ENCODE results near the gene NRF1.

Gene NRF1

DNA sequence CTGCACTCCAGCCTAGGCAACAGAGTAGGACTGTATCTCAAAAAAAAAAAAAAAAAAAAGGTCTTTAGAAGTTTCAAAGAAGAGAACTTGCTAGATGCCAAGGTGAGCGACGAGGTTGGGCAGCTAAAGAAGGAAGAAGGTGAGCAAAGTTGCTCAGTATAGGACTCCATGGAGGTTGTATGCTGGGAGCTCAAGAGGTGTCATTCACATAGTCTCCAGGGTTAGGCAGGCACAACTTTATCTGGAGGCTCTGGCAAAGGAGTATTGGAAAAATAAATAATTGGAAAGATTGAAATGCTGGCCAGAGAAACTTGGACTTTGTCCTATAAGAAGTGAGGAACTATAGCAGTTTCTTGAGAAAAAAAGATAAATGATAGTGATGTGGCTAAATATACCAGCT is 74.5 kb downstream of the NRF1 start:
- DNase-seq = no peak

DNA sequence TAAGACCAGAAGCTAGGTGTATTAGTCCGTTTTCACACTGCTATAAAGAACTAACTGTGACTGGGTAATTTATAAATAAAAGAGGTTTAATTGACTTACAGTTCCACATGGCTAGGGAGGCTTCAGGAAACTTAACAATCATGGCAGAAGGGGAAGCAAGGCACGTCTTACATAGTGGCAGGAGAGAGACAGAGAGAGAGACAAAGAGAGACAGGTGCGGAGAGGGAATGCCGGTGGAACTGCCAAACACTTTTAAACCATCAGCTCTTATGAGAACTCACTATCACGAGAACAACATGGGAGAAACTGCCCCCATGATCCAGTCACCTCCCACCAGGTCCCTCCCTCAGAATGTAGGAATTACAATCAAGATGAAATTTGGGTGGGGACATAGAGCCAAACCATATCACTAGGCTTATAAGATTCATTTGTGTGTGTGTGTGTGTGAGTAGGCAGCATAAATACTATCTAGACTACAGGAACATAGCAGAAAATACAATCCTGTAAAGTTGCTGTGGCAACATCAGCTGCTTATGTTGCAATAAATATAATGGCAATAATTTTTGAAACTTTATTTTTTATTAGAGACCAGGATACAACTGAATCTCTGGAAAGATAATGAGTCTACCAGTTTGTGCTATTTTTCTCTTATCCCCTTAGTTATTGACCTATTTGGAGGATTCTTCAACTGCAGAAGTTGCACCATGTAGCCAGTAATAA is 77.1 kb downstream of the NRF1 start:
- no peak for DNase-seq

DNA sequence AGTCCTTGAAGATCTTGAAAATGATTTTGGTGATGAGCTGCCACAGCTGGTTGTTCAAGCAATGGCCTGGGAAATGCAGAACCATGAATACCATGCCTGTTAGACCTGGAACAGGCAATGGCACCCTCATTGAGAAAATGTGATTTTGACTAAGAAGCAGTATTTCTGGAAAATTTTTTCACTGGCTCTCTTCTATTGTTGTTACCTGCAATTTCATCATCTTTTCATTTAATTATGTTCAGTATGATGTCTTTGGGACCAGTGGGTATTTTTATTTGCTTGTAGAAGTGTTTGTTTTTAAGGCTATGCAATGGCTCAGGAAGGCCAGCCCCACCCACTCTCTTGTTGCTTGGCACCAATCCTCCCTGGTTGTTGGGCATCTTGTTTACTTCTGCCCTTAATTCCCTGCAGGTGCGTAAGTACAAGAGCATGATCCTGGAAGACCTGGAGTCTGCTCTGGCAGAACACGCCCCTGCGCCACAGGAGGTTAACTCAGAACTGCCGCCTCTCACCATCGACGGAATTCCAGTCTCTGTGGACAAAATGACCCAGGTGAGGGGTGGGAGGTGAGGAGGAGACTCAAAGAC is 78.6 kb downstream of the NRF1 start:
- no peak for DNase-seq

DNA sequence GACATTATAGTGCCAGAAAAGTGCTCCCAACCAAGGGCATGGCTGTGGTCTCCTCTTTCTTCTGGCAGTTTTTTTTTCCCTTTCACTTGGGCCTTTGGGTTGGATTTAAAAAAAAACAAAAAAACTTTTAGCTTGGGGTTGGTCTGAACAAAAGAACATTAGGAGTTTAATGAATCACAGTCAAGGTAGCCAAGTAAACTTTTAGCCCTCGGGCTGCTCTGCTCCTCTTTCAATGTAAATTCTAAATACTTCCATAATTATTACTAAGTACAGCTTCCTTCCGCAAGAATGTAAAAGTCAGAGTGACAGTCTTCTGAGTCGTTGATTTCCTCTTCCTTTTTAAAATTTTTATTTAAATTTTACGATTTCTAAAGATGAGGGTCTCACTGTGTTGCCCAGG is 79.2 kb downstream of the NRF1 start:
- no peak for DNase-seq

DNA sequence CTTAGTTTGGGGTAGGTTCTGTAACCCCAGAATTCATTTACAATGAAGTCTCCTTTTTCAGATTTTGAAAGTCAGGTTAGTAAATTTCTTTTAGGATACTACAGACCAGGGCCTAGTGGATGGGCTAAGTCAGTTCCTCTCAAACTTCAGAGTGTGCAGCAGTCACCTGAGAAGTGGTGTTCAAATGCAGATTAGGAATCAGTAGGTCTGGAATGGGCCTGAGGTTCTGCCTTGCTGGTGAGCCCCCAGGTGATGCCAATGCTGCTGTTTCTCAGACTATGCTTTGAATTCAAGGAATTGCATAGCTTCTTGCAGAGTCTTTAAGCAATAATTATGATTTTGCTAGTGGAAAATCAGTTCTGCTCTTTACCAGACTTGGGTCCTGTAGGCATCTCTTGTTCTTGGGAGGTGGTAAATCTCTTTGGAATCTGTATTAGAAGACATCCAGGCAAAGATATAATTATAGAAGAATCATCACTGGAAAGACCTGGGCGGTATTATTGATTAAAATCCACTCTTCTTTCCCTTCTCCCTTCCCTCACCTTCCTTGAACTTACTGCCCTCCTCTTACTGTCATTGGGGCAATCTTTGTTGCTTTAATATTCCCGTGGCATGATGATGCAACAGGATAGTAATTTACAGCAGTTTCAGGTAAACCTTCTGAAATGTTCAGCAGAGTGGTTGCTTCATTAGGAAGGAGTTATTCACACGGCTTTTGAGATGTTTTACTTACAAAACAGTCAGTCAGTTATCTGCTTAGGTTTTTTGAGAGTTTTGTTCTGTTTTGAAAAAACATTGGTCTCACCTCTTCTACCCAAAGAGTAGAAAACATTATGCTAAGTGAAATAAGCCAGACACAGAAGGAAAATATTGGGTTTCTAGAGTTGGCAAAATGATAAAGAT is 87.2 kb downstream of the NRF1 start:
- no peak for DNase-seq

DNA sequence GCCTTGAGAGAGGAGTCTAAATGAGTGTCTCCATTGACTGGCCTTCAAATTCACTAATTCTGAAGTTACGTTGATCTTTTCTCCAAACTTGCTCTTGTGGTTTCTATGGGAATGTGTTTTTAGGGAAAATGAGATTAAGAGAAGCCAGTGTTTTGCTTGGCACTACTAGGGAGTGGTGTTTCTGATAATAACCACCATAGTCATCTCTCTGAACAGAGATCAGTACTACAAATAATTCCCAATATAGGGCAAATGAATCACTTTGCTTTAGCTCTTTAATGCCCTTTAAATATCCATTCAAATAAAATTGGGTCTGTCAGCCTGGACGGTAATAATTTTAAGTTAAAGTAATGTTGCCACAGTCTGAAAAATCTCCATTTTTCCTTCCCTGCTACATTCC is 90.8 kb downstream of the NRF1 start:
- no peak for DNase-seq

DNA sequence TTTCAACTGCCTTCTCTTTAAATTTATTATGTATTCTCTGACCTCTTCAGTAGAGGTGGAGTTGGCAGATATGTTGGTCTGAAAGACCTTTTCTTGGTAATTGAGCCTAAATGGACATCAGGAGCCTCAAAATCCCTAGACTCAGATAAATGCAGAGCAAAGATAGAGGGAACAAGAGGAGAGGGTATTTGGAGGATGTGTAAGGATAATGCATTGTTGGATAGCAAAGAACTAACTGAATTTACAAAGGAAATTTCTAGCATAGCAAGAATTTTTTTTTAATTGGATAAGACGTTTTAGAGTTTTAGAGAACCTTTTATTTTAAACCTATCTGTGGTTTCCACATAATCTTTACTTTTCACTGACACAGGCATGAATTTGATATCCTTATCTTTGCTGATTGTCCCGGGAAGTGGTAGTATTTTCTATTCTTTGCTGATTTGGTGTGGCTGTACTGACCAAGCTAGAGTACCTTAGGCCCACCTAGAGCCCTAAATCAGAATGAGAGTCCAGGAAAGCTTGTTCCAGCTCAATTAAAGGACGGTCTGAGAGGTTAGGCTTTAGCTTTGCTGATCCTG is 91.3 kb downstream of the NRF1 start:
- no peak for DNase-seq

DNA sequence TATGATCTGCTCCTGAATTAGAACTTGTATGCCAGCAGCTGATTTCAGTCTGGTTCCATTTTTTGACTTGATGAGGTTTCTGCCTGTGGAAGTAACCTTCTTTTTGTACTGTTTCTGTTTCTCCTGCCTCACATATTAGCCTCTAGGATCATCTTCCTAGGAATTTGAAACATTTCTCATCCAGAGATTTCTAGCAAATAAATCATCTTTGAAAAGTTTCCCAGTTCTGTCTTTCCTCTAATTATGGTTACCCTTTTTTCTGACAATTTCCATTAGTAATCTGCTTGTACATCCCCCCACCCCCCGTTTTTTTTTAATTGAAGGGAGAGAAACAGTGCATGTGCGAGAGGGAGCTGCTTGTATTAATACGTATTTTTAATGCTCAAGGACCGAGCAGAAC is 92.2 kb downstream of the NRF1 start:
- DNase-seq = no peak

DNA sequence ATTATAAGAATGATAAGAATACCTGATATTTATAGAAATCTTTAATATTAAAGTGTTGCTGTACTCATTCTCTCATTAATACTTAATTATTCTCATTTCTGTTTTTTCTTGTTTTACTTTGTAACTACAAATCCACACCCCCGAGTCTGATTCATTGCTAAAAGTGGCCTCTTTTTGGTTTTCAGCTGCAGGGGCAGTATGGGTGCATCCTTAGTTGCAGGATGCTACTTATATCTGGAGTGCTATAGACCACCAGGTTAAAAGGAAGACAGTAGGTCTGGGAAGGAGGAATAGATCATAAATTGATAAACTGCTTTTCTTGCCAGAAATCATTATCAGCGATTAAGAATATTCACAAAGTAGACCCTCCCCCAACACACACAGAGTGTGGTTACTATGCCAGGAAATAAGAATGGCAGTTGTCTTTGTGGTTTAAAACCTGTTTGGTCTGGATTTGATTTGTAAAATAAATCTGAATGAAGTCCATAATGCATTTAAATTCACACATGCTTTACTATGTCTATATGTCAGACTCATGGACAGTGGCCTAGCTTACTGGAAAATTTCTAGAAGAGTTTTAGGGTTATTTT is 96.5 kb downstream of the NRF1 start:
- peak; percentile 54 for DNase-seq

DNA sequence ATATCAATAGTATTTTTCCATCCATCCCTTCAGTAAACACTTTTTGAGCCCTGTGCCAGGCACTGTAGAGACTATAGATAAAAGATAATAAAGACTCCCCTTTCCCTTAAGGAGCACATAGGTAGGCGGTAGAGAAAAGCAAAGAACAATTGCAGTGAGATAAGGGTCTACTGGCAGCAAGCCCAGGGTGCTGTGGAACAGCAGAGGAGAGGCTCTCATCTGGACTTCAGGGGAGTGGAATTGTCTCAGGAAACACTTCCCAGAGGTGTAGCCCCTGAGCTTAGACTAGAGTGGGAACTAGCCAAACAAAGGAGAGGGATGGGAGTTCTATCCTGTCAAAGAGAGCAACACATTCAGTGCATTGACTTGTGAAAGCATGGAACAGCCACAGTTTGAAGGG is 102.0 kb downstream of the NRF1 start:
- no peak for DNase-seq

DNA sequence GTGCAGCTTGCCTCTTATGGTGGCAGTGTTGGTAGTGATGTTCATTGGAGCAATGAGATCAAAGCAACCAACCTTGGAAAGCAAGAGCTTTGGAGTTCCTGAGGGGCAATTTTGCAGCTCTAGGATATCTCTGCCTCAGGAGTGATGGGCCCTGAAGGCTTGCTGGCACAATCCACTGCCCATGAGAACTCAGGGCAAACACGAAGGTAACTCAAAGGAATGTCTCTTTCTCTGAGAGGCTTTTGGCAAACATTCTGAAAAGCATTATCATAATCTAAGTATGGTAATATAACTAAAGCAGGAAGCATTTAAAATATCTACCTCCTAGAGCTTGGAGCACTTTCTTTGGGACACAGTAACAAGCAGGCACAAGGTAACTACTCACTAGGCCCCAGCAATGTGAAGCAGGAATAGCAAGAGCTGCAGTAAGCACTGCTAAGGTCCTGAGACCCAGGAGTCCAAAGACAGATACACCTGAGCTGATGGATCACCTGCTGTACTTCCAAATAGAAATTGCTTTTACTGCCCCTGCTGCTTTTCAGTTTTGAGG is 103.1 kb downstream of the NRF1 start:
- DNase-seq = no peak

DNA sequence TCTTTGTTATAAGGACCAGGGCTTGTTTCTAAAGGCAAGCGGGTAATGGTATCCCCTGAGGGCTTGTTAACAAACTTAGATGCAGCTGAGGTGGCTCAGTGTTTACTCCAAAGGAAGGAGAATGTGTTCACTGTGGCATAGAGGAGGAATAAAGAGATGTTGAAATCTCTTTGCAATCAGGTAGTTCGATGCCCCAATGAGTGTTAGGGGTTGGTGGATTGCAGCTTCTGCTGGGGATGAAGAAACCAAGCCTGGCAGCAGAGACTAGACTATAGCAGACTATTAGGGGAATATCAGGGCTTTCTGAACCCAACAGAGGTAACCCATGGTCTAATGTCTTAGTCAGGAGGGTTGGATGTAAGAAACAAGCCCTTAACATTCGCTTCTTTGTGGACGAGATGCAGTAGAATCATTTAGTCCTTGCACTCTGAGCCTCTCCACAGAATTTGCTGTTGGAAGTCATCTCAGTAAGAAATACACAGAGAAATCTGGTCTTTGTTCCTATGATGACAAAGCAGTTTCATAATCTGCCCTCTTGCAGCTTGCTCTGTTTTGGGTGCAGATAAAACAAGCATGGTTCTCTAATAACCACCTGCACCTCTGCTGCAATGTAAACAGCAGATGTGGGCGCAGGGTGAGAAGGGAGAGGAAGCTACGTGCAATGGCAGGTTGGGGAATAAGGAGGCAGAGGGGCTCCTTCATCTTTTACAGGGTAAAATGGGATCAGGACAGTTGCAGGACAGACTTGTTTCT is 108.6 kb downstream of the NRF1 start:
- DNase-seq = peak; percentile 11

DNA sequence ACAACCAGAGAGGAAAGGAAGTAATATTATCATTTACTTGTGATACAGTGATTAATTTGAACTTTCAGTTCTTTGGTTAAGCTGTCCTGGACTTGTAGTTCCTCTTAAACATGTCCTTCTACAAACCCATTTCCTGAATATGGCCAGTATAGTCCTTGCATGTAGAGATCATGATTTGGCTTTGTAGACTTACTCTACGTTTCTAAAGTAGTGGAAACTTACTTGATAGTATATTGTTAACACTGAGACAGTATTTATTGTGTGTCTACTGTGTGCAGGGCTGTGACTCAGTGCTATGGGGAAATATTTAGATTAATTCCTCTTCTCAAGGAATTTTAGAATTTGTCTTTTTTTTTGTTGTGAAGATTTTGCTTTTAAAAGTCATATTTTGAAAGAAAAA is 109.5 kb downstream of the NRF1 start:
- no peak for DNase-seq

DNA sequence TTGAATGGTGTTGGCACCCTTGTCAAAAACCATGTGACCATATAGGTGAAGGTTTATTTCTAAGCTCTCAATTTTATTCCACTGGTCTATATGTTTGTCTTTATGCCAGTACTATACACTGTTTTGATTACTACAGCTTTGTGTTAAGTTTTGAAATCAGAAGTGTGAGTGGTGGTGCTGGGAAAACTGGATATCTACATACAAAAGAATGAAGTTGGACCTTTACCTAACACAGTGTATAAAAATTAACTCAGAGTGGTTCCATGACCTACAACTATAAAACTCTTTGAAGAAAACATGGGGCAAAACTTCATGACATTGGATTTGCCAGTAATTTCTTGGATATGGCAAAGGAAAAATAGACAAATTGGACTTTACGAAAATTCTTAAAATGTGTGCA is 112.2 kb downstream of the NRF1 start:
- no peak for DNase-seq

DNA sequence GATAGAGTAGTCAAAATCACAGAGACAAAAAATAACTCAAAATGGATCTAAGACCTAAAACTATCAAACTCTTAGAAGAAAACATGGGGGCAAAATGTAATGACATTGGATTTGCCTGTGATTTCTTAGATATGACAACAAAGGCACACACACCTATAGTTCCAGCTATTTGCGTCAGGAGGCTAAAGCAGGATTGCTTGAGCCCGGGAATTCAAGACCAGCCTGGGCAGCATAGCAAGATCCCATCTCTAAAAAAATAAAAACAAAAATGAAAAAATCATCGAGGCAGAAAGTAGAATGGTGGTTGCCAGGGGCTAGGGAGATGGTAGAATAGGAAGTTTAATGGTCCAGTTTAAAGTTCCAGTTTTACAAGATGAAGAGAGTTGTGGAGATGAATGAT is 113.3 kb downstream of the NRF1 start:
- no peak for DNase-seq

DNA sequence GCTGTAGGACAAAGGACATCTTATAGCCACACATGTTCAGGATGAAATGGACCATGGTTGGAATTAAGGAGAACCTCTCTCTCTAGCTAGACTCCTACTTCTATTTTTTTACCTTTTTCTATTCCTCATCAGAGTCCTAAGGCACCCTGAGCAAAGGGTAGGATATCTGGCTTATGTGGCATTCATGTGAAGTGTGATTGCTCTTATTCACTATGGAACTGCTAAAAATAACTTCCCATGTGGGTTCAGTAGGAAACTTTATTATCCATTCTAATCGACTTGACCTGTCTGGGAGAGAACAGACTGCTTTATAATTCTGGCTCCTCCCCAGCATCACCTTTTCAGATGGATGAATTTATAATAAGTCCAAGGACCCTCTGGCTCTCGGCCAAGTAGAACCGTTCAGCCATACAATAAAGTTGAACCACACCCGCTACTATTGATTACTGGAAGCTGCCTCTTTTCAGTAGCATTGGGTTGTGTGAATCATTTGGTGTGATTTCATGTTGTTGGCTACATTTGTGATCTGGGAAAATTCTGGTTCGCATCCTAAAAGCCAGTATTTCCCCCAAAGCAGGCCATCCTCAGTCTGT is 117.5 kb downstream of the NRF1 start:
- no peak for DNase-seq

DNA sequence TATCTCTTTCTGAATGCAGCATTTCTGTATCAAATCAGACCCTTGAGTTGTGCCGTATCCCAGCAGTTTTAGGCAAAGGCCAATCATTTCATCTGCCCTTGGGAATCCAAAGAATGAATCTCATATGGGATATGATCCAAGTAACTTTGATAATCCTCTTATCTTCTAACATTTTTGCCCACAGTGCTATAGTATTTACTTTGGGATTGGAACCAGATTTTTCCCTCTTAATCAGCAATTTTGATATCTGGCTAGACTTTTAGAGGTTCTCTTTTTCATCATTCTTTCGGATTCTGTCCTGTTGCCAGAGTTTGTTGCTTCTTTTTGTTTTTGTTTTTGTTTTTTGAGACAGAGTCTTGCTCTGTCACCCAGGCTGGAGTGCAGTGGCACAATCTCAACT is 118.0 kb downstream of the NRF1 start:
- no peak for DNase-seq

DNA sequence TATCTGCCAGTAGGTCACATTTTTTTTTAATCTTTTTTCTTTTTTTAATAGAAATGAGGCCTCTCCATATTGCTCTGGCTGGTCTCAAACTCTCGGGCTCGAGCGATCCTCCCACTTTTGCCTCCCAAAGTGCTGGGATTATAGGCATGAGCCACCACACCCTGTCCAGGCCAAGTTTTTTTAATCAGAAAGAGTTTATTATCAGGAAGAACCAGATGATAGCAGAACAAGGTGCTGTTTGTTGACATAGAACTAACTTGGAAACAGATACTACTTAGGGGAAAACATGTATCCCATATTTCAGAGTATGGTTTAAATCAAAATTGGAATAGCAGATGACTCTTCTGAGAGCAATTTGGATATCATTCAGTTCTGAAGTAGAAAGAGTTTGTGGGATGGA is 118.6 kb downstream of the NRF1 start:
- no peak for DNase-seq

DNA sequence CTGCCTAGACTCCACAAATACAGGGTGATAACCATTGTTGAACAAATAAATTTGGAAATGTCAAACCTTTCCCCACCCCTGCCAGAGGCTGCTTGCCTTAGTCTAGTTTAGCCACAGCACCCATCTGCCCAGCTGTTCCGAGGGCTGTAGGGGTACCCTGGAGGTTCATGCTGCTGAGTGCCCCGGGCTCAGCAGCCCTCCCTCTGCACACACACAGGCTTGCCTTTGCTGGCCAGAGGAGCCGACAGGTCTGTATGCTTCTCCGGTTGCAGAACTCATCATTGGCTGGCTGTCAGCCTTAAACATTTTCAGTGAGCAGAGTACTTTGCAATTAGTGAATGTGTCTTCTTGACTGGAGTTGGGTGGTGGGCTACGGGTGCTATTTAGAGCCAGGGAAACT is 122.9 kb downstream of the NRF1 start:
- DNase-seq = no peak

DNA sequence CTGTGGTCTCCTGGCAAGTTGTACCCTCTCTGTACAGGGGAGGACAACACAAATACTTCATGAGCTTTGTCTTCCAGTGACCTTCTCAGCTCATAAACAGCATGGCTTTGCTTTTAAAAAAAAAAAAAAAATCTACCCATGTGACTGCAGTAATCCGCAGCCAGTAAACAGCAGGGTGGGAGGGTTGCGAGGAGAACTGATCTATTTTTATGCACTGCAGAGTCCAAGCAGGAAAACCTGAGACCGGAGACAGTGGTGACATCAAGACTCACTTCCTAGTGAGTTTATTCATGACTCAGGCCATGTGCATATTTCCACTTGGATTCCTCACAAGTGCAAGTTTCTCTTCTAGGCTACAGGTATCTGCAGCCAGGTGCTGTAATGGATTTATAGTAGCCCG is 127.9 kb downstream of the NRF1 start:
- DNase-seq = no peak

DNA sequence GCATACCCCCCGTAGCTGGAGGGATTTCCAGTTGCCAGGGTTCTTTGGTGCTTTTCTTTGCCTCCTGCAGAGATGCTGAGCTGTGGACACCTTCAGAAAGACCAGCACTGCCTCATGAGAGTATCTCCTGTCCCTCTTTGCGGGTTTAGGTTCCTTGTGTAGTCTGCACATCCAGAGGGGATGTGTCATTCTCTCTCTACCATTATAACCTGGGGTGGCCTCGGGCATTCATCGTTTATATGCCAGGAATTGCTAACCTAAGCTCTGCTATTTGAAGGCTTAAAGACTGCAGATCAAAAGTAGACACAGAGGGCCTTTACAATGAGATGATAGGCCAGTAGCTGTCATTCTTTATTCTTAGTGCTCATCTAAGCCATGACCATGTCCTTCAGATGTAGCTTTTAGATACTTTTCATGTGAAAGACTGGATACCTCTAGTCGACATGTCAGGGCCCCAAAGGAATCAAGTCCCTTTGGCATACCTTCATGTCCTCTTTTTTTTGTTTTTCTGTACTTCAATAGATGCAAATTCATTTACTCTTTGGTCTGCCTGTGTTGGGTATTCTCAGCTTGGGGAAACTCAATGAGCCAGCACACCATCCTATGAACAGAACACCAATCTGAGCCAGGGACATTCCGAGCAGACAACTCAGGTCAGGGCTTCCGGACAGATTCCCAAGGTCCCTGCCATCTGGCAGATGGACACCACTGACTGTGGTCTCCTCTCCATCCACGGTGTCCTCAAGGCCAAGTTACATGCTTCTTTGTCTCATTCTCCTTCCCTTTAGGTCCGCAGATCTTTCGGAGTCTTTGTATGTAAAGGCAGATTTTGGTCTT is 129.3 kb downstream of the NRF1 start:
- no peak for DNase-seq

All from activated CD4-positive, alpha-beta T cell treated with anti-CD3 and anti-CD28 coated beads, Interleukin-2, Interleukin-6, amounts not matched to agents 100 ng/mL and 50 ng/mL, durations not matched to agents 16 hours and 8 hours (primary cell).